GM12891 (cell line): Measurements from ENCODE around the gene CLTC.

Experiments used
- PAX5 ChIP-seq: IDR thresholded peaks from 2 replicates; pipeline ENCODE4 v1.6.1; 2011; ENCODE audit warnings: low read length, moderate library complexity, mild to moderate bottlenecking; ENCODE audit not compliant: insufficient read depth, severe bottlenecking
- POLR2A ChIP-seq: IDR thresholded peaks from 2 replicates; pipeline ENCODE4 v1.6.1; 2011; ENCODE audit warnings: low read depth, low read length, control low read depth
- POLR2AphosphoS5 ChIP-seq: IDR thresholded peaks from 2 replicates; pipeline ENCODE4 v1.6.1; 2011; ENCODE audit warnings: low read depth, low read length, control low read depth
- POU2F2 ChIP-seq: IDR thresholded peaks from 2 replicates; pipeline ENCODE4 v1.6.1; 2011; ENCODE audit warnings: low read depth, mild to moderate bottlenecking, control low read depth, low read length, moderate library complexity
- TAF1 ChIP-seq: IDR thresholded peaks from 2 replicates; pipeline ENCODE4 v1.6.1; 2011; ENCODE audit warnings: low read depth, low read length, control low read depth

DNA sequence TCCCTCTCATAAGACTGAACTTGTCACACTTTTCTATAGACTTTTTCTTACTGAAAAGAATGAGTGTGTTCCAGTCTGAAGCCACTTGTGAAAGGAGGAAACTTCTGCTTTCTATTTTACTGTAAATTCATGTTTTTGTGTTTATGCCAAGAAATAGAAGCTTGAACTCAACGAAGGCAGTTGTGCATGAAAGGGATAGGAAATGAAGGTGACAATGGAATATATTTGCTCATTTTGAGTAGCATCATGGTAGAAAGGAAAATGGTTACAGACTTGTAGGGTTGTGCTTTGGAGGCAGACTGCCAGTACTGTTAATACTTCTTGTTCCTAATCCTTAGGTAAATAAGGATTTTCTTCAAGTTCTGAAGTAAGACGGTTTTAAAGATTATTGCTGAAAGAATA, 8.1 kb downstream of the CLTC start:
- TF ChIP-seq POLR2AphosphoS5, result no peak
- TF ChIP-seq TAF1, result no peak
- TF ChIP-seq POLR2A, result no peak
- TF ChIP-seq POU2F2, result no peak
- TF ChIP-seq PAX5, result no peak
